HEK293 (cell line): ENCODE measurements around the gene DNAJC17.

ENCODE experiments used
- CTCF ChIP-seq: fragments of 450-650 bp; formaldehyde crosslinking; IDR thresholded peaks from 2 replicates; pipeline ENCODE4 v1.5.1; 2016; ENCODE audit warnings: missing biosample characterization, missing genetic modification characterization
- REST ChIP-seq: fragments of 450-650 bp; formaldehyde crosslinking; IDR thresholded peaks from 2 replicates; pipeline ENCODE4 v1.5.1; 2016; ENCODE audit warnings: missing biosample characterization, missing genetic modification characterization
- SP7 ChIP-seq: fragments of 450-650 bp; formaldehyde crosslinking; IDR thresholded peaks from 2 replicates; pipeline ENCODE4 v1.5.1; 2016; ENCODE audit warnings: missing biosample characterization, missing genetic modification characterization
- ZBTB11 ChIP-seq: fragments of 450-650 bp; formaldehyde crosslinking; conservative IDR thresholded peaks from 2 replicates; pipeline ENCODE4 v1.5.1; 2016; ENCODE audit warnings: low read depth, missing biosample characterization, missing genetic modification characterization
- ZBTB44 ChIP-seq: fragments of 450-650 bp; IDR thresholded peaks from 2 replicates; pipeline ENCODE4 v1.5.1; 2018; ENCODE audit warnings: missing biosample characterization, mild to moderate bottlenecking, missing genetic modification characterization
- ZNF311 ChIP-seq: fragments of 450-650 bp; formaldehyde crosslinking; IDR thresholded peaks from 2 replicates; pipeline ENCODE4 v1.5.1; 2017; ENCODE audit warnings: missing biosample characterization, missing genetic modification characterization, borderline replicate concordance
- ZNF423 ChIP-seq: fragments of 450-650 bp; formaldehyde crosslinking; IDR thresholded peaks from 2 replicates; pipeline ENCODE4 v1.5.1; 2016; ENCODE audit warnings: missing biosample characterization, missing genetic modification characterization
- ZNF626 ChIP-seq: fragments of 450-650 bp; sonication (Bioruptor Pico); formaldehyde crosslinking; IDR thresholded peaks from 2 replicates; pipeline ENCODE4 v1.5.1; 2018; ENCODE audit warnings: missing biosample characterization, missing genetic modification characterization, inconsistent platforms
- ZNF629 ChIP-seq: fragments of 450-650 bp; formaldehyde crosslinking; IDR thresholded peaks from 2 replicates; pipeline ENCODE4 v1.5.1; 2017; ENCODE audit warnings: missing biosample characterization, missing genetic modification characterization
- ZNF776 ChIP-seq: fragments of 450-650 bp; formaldehyde crosslinking; IDR thresholded peaks from 2 replicates; pipeline ENCODE4 v1.5.0; 2017; ENCODE audit warnings: missing biosample characterization, missing genetic modification characterization, borderline replicate concordance
- ZNF843 ChIP-seq: fragments of 450-650 bp; formaldehyde crosslinking; IDR thresholded peaks from 2 replicates; pipeline ENCODE4 v1.5.1; 2016; ENCODE audit warnings: missing biosample characterization, missing genetic modification characterization

GRCh38 chr15:40845511-40846284 lies 38.4 kb upstream of the DNAJC17 start:
- TF ChIP-seq ZNF629 (tag by site-specific recombination) (no peak), ZBTB11 (tag by site-specific recombination) (no peak), ZNF423 (no peak), CTCF (tag by site-specific recombination) (no peak), SP7 (tag by site-specific recombination) (no peak), ZNF311 (tag by site-specific recombination) (no peak), ZNF626 (tag by site-specific recombination) (no peak), ZNF776 (tag by site-specific recombination) (no peak), ZBTB44 (tag by site-specific recombination) (no peak), ZNF843 (tag by site-specific recombination) (no peak), REST (no peak)
